K562 (cell line): Measurements from ENCODE around the gene OVOL3. TPM values are rescaled to one million over a fixed set of nuclear protein-coding genes. Genes with fewer than 3 reads are reported as not detected.

Experiments
- CBX5 ChIP-seq: IDR thresholded peaks from 2 replicates; pipeline ENCODE4 v1.6.1; 2014; ENCODE audit warnings: low read depth, borderline replicate concordance
- CCNT2 ChIP-seq: IDR thresholded peaks from 2 replicates; pipeline ENCODE4 v1.6.1; 2011; ENCODE audit warnings: borderline replicate concordance, low read depth, mild to moderate bottlenecking, moderate library complexity, mixed read lengths, low read length; ENCODE audit not compliant: insufficient read length; ENCODE audit errors: extremely low read depth
- CEBPZ ChIP-seq: fragments of 150-350 bp; IDR thresholded peaks from 2 replicates; pipeline ENCODE4 v1.6.1; 2014; ENCODE audit warnings: low read depth, mild to moderate bottlenecking, low read length, borderline replicate concordance
- ETV1 ChIP-seq: fragments of 450-650 bp; conservative IDR thresholded peaks from 2 replicates; pipeline ENCODE4 v1.6.1; 2016; ENCODE audit warnings: missing genetic modification characterization, control low read depth, low read depth, missing compliant biosample characterization
- GABPA ChIP-seq: fragments of 200-800 bp; sonication (Bioruptor generic); conservative IDR thresholded peaks from 2 replicates; pipeline ENCODE4 v1.6.1; 2016; ENCODE audit warnings: low read depth, missing genetic modification characterization, missing compliant biosample characterization
- NFIX ChIP-seq: fragments of 250-450 bp; sonication (Bioruptor Pico); IDR thresholded peaks from 2 replicates; pipeline ENCODE4 v1.4.0; 2020; ENCODE audit warnings: low read depth, mild to moderate bottlenecking, moderate library complexity
- SMAD2 ChIP-seq: fragments of 150-350 bp; IDR thresholded peaks from 2 replicates; pipeline ENCODE4 v1.6.1; 2014; ENCODE audit warnings: low read depth, mild to moderate bottlenecking, low read length
- SMARCE1 ChIP-seq: fragments of 450-650 bp; IDR thresholded peaks from 2 replicates; pipeline ENCODE4 v1.7.1; 2016; ENCODE audit warnings: mild to moderate bottlenecking
- SRSF7 ChIP-seq: fragments of 200-400 bp; formaldehyde crosslinking; optimal IDR thresholded peaks from 2 replicates; pipeline ENCODE3; 2017; ENCODE audit warnings: mild to moderate bottlenecking, low read depth, low read length
- TCFL5 ChIP-seq: fragments of 250-450 bp; sonication (Bioruptor Pico); conservative IDR thresholded peaks from 2 replicates; pipeline ENCODE4 v1.6.1; 2021; ENCODE audit warnings: mild to moderate bottlenecking, moderate library complexity, matching md5 sums
- ZNF398 ChIP-seq: fragments of 250-450 bp; sonication (Bioruptor Pico); IDR thresholded peaks from 2 replicates; pipeline ENCODE4 v1.8.0; 2021; ENCODE audit warnings: moderate library complexity, mild to moderate bottlenecking, inconsistent platforms
- ZNF655 ChIP-seq: fragments of 250-450 bp; sonication (Bioruptor Pico); IDR thresholded peaks from 2 replicates; pipeline ENCODE4 v1.5.0; 2021
- polyA plus RNA-seq, 8 experiments: library from polyadenylated mRNA; depleted of rRNA in 4 of 8; stranded (reverse) in 5 of 8; unstranded in 3 of 8; fragments of >200 nt; fragmentation: Nextera tagmentation in 2 of 8; fragmentation: Illumina TruSeq in 1 of 8; extraction: Ambion mirVana in 2 of 8; extraction: Trizol in 1 of 8; gene quantifications; 2 replicates each; pipeline versions ENCODE4 v1.2.1 to v1.2.3, GENCODE V29; 2011 to 2014; ENCODE audit warnings: inconsistent platforms in 1 of 8, missing spikeins in 1 of 8
- total RNA-seq, 7 experiments: library from RNA; depleted of rRNA in 6 of 7; stranded (reverse); fragments of >200 nt in 6 of 7; fragmentation: Illumina TruSeq in 2 of 7; extraction: Trizol in 2 of 7; gene quantifications; 2 replicates each; pipeline versions ENCODE4 v1.2.1 to v1.2.3, GENCODE V29; 2011 to 2021; ENCODE audit warnings: low replicate concordance in 1 of 7
- TF ChIP-seq, protein P1 (sequence below): IDR thresholded peaks from 3 replicates; pipeline ENCODE4 v1.6.1; 2011; ENCODE audit warnings: borderline replicate concordance, mild to moderate bottlenecking; ENCODE audit not compliant: insufficient read length, insufficient read depth
- TF ChIP-seq, protein P2 (sequence below): fragments of 250-450 bp; sonication (Bioruptor Pico); IDR thresholded peaks from 2 replicates; pipeline ENCODE4 v1.5.0; 2020; ENCODE audit warnings: mild to moderate bottlenecking
- TF ChIP-seq, protein P3 (sequence below), 2 experiments: fragments of 450-650 bp; IDR thresholded peaks; 2 replicates each; pipeline ENCODE4 v1.6.1; 2016

Gene OVOL3
- total and polyA plus RNA-seq, 9 of the 15 experiments (the other 6 are each of a cell fraction or from before 2014, with no cell fraction given): not detected

DNA sequence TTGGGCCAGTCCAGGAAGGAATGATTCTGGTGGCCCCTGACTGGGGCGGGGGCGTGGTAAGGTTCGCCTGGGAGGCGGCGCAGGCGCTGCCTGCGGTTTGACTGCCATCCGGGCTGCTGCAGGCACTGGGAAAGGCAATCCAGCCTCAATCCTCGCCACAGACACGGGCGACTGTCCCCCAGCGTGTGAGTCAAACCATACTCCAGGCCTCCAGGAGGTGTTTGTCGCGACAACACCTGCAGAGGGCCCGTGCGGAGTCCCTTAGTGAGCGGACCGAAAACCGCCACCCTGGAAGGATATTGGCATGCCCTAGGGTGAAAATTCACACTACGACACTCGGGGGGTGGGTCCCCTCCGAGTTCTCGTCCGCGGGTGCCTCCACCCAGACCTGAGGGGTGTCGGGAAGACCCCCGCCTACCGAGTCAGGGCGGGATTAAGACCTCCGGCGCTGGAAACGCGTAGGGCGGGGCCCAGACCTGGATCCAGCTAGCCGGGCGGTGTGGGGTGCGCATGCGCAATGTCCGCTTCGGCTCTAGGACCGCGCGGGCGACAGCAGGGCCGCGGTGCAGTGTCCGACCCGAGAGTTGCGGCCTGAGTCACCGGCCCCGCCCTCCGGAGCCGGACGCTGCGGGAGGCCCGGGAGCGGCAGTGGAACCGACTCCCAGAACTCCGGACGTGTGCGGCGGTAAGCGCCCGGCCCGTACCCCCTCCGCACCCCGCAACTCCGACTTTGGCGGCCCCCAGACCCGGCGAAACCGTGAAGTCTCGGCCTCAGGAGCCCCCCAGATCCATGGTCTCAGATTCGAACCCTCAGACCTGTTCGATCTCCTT is 28.7 kb downstream of the OVOL3 start, which contains the start of gene CAPNS1 (continued):
- TF ChIP-seq, protein P1, sequence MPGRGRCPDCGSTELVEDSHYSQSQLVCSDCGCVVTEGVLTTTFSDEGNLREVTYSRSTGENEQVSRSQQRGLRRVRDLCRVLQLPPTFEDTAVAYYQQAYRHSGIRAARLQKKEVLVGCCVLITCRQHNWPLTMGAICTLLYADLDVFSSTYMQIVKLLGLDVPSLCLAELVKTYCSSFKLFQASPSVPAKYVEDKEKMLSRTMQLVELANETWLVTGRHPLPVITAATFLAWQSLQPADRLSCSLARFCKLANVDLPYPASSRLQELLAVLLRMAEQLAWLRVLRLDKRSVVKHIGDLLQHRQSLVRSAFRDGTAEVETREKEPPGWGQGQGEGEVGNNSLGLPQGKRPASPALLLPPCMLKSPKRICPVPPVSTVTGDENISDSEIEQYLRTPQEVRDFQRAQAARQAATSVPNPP: no peak
- peak; percentile 98 for TF ChIP-seq CCNT2
- TF ChIP-seq ZNF398 (CRISPR knock-in tag): no peak
- TF ChIP-seq ETV1 (tag): peak; percentile 72; the same call in 1 of the 2 replicates
- TF ChIP-seq TCFL5: no peak
- no peak for TF ChIP-seq SRSF7
- TF ChIP-seq CEBPZ: no peak
- TF ChIP-seq, protein P2, sequence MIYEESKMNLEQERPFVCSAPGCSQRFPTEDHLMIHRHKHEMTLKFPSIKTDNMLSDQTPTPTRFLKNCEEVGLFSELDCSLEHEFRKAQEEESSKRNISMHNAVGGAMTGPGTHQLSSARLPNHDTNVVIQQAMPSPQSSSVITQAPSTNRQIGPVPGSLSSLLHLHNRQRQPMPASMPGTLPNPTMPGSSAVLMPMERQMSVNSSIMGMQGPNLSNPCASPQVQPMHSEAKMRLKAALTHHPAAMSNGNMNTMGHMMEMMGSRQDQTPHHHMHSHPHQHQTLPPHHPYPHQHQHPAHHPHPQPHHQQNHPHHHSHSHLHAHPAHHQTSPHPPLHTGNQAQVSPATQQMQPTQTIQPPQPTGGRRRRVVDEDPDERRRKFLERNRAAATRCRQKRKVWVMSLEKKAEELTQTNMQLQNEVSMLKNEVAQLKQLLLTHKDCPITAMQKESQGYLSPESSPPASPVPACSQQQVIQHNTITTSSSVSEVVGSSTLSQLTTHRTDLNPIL: no peak
- TF ChIP-seq CBX5: peak; percentile 29; the same call in 1 of the 2 replicates
- TF ChIP-seq ZNF655 (CRISPR knock-in tag): no peak
- TF ChIP-seq SMAD2: no peak
- TF ChIP-seq, protein P3, sequence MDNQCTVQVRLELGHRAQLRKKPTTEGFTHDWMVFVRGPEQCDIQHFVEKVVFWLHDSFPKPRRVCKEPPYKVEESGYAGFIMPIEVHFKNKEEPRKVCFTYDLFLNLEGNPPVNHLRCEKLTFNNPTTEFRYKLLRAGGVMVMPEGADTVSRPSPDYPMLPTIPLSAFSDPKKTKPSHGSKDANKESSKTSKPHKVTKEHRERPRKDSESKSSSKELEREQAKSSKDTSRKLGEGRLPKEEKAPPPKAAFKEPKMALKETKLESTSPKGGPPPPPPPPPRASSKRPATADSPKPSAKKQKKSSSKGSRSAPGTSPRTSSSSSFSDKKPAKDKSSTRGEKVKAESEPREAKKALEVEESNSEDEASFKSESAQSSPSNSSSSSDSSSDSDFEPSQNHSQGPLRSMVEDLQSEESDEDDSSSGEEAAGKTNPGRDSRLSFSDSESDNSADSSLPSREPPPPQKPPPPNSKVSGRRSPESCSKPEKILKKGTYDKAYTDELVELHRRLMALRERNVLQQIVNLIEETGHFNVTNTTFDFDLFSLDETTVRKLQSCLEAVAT (IDR thresholded peaks at IDR 0.05): peak in 1 of 2 experiments; percentile 92; a peak in 3 of 4 replicates
- TF ChIP-seq SMARCE1: peak; percentile 27; the same call in 1 of the 2 replicates
- peak; percentile 52 for TF ChIP-seq GABPA (tag)
- no peak for TF ChIP-seq NFIX
